ENCODE data around the gene SLCO2B1. TPM values are rescaled to one million over a fixed set of nuclear protein-coding genes. Genes with fewer than 3 reads are reported as not detected.
A peak's percentile ranks its signal among the peaks of the same experiment; 100 is the strongest.

SLCO2B1 gene
- total RNA-seq, 1 donor from 2014 or later, result not detected

GRCh38 chr11:75219869-75220268 is 69.0 kb downstream of the SLCO2B1 start:
- Mint-ChIP-seq H3K4me3 (no peak overlapping the region), H3K27me3 (peaks cover 21% of the 10 kb centered on the region), H3K9me3 (no peaks in the 10 kb centered on the region), H3K27ac (no peak overlapping the region), H3K36me3 (ENCODE audit: low read depth) (no peaks in the 10 kb centered on the region), H3K4me1 (no peaks in the 10 kb centered on the region)
- DNase-seq, result no peak
- intact Hi-C loops (cut with micrococcal nuclease), result no loop called here

- peaks cover 2% of the 10 kb centered on the region for H3K27me3 Mint-ChIP-seq
- no peaks in the 10 kb centered on the region for H3K4me1 Mint-ChIP-seq
- DNase-seq, result no peak
- no peaks in the 10 kb centered on the region for H3K9me3 Mint-ChIP-seq
- H3K36me3 Mint-ChIP-seq (ENCODE audit: low read depth), result no peaks in the 10 kb centered on the region
- intact Hi-C loops (cut with micrococcal nuclease), result no loop called here
- no peak overlapping the region for H3K4me3 Mint-ChIP-seq
- no peak overlapping the region for H3K27ac Mint-ChIP-seq
Measured at GRCh38 chr11:75223954-75224643, 73.2 kb downstream of the SLCO2B1 start.

GRCh38 chr11:75225794-75226193 is 74.9 kb downstream of the SLCO2B1 start:
- intact Hi-C loops (cut with micrococcal nuclease), result no loop called here
- Mint-ChIP-seq H3K36me3 (ENCODE audit: low read depth) (no peaks in the 10 kb centered on the region), H3K9me3 (no peaks in the 10 kb centered on the region), H3K27me3 (peaks cover 2% of the 10 kb centered on the region), H3K4me1 (no peaks in the 10 kb centered on the region), H3K4me3 (no peak overlapping the region), H3K27ac (no peak overlapping the region)
- DNase-seq, result no peak

- Mint-ChIP-seq H3K36me3 (ENCODE audit: low read depth) (no peaks in the 10 kb centered on the region), H3K4me1 (no peaks in the 10 kb centered on the region), H3K4me3 (no peak overlapping the region), H3K27ac (no peak overlapping the region), H3K27me3 (peaks cover 2% of the 10 kb centered on the region), H3K9me3 (peaks cover 6% of the 10 kb centered on the region)
- intact Hi-C loops (cut with micrococcal nuclease), result no loop called here
- no peak for DNase-seq
Measured at GRCh38 chr11:75229466-75229865, 78.6 kb downstream of the SLCO2B1 start.

- no peak overlapping the region for H3K27ac Mint-ChIP-seq
- peaks cover 2% of the 10 kb centered on the region for H3K27me3 Mint-ChIP-seq
- peaks cover 6% of the 10 kb centered on the region for H3K9me3 Mint-ChIP-seq
- no peaks in the 10 kb centered on the region for H3K4me1 Mint-ChIP-seq
- H3K4me3 Mint-ChIP-seq, result no peak overlapping the region
- no peaks in the 10 kb centered on the region for H3K36me3 Mint-ChIP-seq (ENCODE audit: low read depth)
- no peak for DNase-seq
- intact Hi-C loops (cut with micrococcal nuclease), result no loop called here
Measured at GRCh38 chr11:75230621-75231020, 79.7 kb downstream of the SLCO2B1 start.

GRCh38 chr11:75233754-75234172 is 82.9 kb downstream of the SLCO2B1 start:
- Mint-ChIP-seq H3K27me3 (peaks cover 8% of the 10 kb centered on the region), H3K4me1 (no peaks in the 10 kb centered on the region), H3K27ac (no peak overlapping the region), H3K36me3 (ENCODE audit: low read depth) (no peaks in the 10 kb centered on the region), H3K4me3 (no peak overlapping the region), H3K9me3 (peaks cover 6% of the 10 kb centered on the region)
- DNase-seq, result peak; percentile 81
- intact Hi-C loops (cut with micrococcal nuclease), result loop anchor here (1.0 kb wide), 1 partner anchor 19 kb away; no protein-coding TSS in a partner anchor

GRCh38 chr11:75236062-75236461 is 85.2 kb downstream of the SLCO2B1 start:
- DNase-seq, result no peak
- Mint-ChIP-seq H3K27me3 (peaks cover 24% of the 10 kb centered on the region), H3K4me3 (no peak overlapping the region), H3K36me3 (ENCODE audit: low read depth) (no peaks in the 10 kb centered on the region), H3K27ac (no peak overlapping the region), H3K4me1 (peaks cover 2% of the 10 kb centered on the region), H3K9me3 (peaks cover 6% of the 10 kb centered on the region)
- intact Hi-C loops (cut with micrococcal nuclease), result no loop called here

GRCh38 chr11:75237050-75237449 is 86.1 kb downstream of the SLCO2B1 start:
- peaks cover 2% of the 10 kb centered on the region for H3K4me1 Mint-ChIP-seq
- H3K9me3 Mint-ChIP-seq, result peaks cover 6% of the 10 kb centered on the region
- H3K4me3 Mint-ChIP-seq, result no peak overlapping the region
- DNase-seq, result no peak
- H3K27me3 Mint-ChIP-seq, result peaks cover 24% of the 10 kb centered on the region
- no peaks in the 10 kb centered on the region for H3K36me3 Mint-ChIP-seq (ENCODE audit: low read depth)
- H3K27ac Mint-ChIP-seq, result no peak overlapping the region
- intact Hi-C loops (cut with micrococcal nuclease), result no loop called here

- Mint-ChIP-seq H3K4me1 (peaks cover 6% of the 10 kb centered on the region), H3K36me3 (ENCODE audit: low read depth) (no peaks in the 10 kb centered on the region), H3K9me3 (peaks cover 2% of the 10 kb centered on the region), H3K4me3 (peak overlapping the region; percentile 82), H3K27me3 (peaks cover 42% of the 10 kb centered on the region), H3K27ac (no peak overlapping the region)
- DNase-seq, result no peak
- intact Hi-C loops (cut with micrococcal nuclease), result no loop called here
Measured at GRCh38 chr11:75238595-75239440, 87.9 kb downstream of the SLCO2B1 start.

- DNase-seq, result no peak
- Mint-ChIP-seq H3K4me1 (peaks cover 6% of the 10 kb centered on the region), H3K4me3 (peak overlapping the region; percentile 82), H3K27me3 (peaks cover 46% of the 10 kb centered on the region), H3K9me3 (no peaks in the 10 kb centered on the region), H3K36me3 (ENCODE audit: low read depth) (no peaks in the 10 kb centered on the region), H3K27ac (no peak overlapping the region)
- intact Hi-C loops (cut with micrococcal nuclease), result loop anchor here (2.0 to 5.0 kb wide), 2 partner anchors 291 to 578 kb away; partner anchors contain the start of genes SPCS2, UVRAG and XRRA1
Measured at GRCh38 chr11:75239531-75240290, 88.8 kb downstream of the SLCO2B1 start.

- Mint-ChIP-seq H3K4me1 (peaks cover 6% of the 10 kb centered on the region), H3K36me3 (ENCODE audit: low read depth) (no peaks in the 10 kb centered on the region), H3K9me3 (no peaks in the 10 kb centered on the region), H3K27ac (peak within 1 kb of the TSS; percentile 66), H3K4me3 (peak within 1 kb of the TSS; percentile 82), H3K27me3 (peaks cover 53% of the 10 kb centered on the region)
- intact Hi-C loops (cut with micrococcal nuclease), result loop anchor here (1.0 to 5.0 kb wide), 4 partner anchors 26 to 577 kb away; partner anchors contain the start of genes SPCS2, UVRAG and XRRA1
- peak; percentile 73 for DNase-seq
Measured at GRCh38 chr11:75240311-75241035, 89.6 kb downstream of the SLCO2B1 start, which contains the start of gene TPBGL. Gene TPBGL (plus strand): TSS chr11:75240774. CDS start chr11:75241050, 276 bp downstream.

GRCh38 chr11:75241036-75241905 is 90.4 kb downstream of the SLCO2B1 start:
- peak; percentile 98 for DNase-seq
- Mint-ChIP-seq H3K27me3 (peaks cover 55% of the 10 kb centered on the region), H3K9me3 (no peaks in the 10 kb centered on the region), H3K36me3 (ENCODE audit: low read depth) (no peaks in the 10 kb centered on the region), H3K4me3 (peak overlapping the region; percentile 79), H3K4me1 (peaks cover 6% of the 10 kb centered on the region), H3K27ac (no peak overlapping the region)
- intact Hi-C loops (cut with micrococcal nuclease), result loop anchor here (1.0 to 5.0 kb wide), 4 partner anchors 27 to 576 kb away; partner anchors contain the start of genes SPCS2, UVRAG and XRRA1

Measured in activated CD4-positive, alpha-beta T cell treated with anti-CD3 and anti-CD28 coated beads, Interleukin-2, amount 10 ng/mL, durations not matched to agents 24 days and 14 days (primary cell).